Astrocyte (in vitro differentiated cells and primary cell): ENCODE results near the gene FXYD4.

Experiments
- EZH2 ChIP-seq: IDR thresholded peaks from 2 replicates; pipeline ENCODE4 v1.6.1; 2012; ENCODE audit warnings: mild to moderate bottlenecking, low read length, inconsistent platforms; ENCODE audit not compliant: insufficient read depth
- TF ChIP-seq, protein P1 (sequence below): IDR thresholded peaks from 2 replicates; pipeline ENCODE4 v1.5.1; 2011; ENCODE audit warnings: low read depth, mild to moderate bottlenecking, inconsistent platforms, low read length, moderate library complexity; ENCODE audit not compliant: insufficient read depth

GRCh38 chr10:43353495-43354329 lies 17.7 kb upstream of the FXYD4 start:
- TF ChIP-seq, protein P1, sequence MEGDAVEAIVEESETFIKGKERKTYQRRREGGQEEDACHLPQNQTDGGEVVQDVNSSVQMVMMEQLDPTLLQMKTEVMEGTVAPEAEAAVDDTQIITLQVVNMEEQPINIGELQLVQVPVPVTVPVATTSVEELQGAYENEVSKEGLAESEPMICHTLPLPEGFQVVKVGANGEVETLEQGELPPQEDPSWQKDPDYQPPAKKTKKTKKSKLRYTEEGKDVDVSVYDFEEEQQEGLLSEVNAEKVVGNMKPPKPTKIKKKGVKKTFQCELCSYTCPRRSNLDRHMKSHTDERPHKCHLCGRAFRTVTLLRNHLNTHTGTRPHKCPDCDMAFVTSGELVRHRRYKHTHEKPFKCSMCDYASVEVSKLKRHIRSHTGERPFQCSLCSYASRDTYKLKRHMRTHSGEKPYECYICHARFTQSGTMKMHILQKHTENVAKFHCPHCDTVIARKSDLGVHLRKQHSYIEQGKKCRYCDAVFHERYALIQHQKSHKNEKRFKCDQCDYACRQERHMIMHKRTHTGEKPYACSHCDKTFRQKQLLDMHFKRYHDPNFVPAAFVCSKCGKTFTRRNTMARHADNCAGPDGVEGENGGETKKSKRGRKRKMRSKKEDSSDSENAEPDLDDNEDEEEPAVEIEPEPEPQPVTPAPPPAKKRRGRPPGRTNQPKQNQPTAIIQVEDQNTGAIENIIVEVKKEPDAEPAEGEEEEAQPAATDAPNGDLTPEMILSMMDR, result no peak
- TF ChIP-seq EZH2, result no peak
